WTC11 (cell line): Measurements from ENCODE around the gene FUNDC1. TPM values are rescaled to one million over a fixed set of nuclear protein-coding genes. Genes with fewer than 3 reads are reported as not detected.
A peak's percentile ranks its signal among the peaks of the same experiment; 100 is the strongest.

Experiments
- ATAC-seq: fragments of 200-7000 bp; cut with Tn5 transposase; 2 replicates; pipeline ENCODE4 v1.10.0; 2021; ENCODE audit warnings: mild to moderate bottlenecking, moderate library complexity
- CTCF ChIA-PET: fragments of 300-600 bp; sonication (Branson Sonifier 250); formaldehyde crosslinking; loops from one replicate; lab custom pipeline; 2021; ENCODE audit warnings: antibody characterized with exemption; lab: Charles Lee
- POLR2A ChIA-PET: fragments of 350-600 bp; sonication (Branson Sonifier 250); formaldehyde crosslinking; loops from one replicate; lab custom pipeline; 2021; ENCODE audit warnings: antibody characterized with exemption; lab: Charles Lee
- DNase-seq: peaks from one replicate; pipeline ENCODE4 v3.0.0; 2021; ENCODE audit warnings: low spot score
- H3K27ac Mint-ChIP-seq: 2 replicates; pipeline ENCODE4 v1.8.0; 2021; ENCODE audit warnings: mixed read lengths
- H3K27me3 Mint-ChIP-seq: 2 replicates; pipeline ENCODE4 v1.8.0; 2021; ENCODE audit warnings: low read depth, mild to moderate bottlenecking, moderate library complexity, mixed read lengths
- H3K36me3 Mint-ChIP-seq: 2 replicates; pipeline ENCODE4 v1.8.0; 2021; ENCODE audit warnings: mixed read lengths
- H3K4me1 Mint-ChIP-seq: 2 replicates; pipeline ENCODE4 v1.8.0; 2022; ENCODE audit warnings: mixed read lengths
- H3K4me3 Mint-ChIP-seq: 2 replicates; pipeline ENCODE4 v1.8.0; 2021; ENCODE audit warnings: mild to moderate bottlenecking, moderate library complexity, mixed read lengths
- H3K9me3 Mint-ChIP-seq: 2 replicates; pipeline ENCODE4 v1.8.0; 2021; ENCODE audit warnings: mixed read lengths
- ATF2 ChIP-seq: sonication (generic); formaldehyde crosslinking; IDR thresholded peaks from 2 replicates; pipeline ENCODE4 v1.8.1; 2022; ENCODE audit warnings: low read depth, missing genetic modification reagents, borderline replicate concordance
- CDX4 ChIP-seq: fragments of 250-450 bp; sonication (Bioruptor Pico); IDR thresholded peaks from 2 replicates; pipeline ENCODE4 v1.9.0; 2021; ENCODE audit warnings: moderate library complexity, mild to moderate bottlenecking, inconsistent platforms, borderline replicate concordance
- CREM ChIP-seq: sonication (generic); formaldehyde crosslinking; IDR thresholded peaks from 2 replicates; pipeline ENCODE4 v1.8.1; 2022; ENCODE audit warnings: mild to moderate bottlenecking, missing genetic modification reagents, moderate library complexity
- CTCF ChIP-seq: fragments of 200-600 bp; IDR thresholded peaks from 2 replicates; pipeline ENCODE4 v1.8.0; 2022; ENCODE audit warnings: antibody characterized with exemption
- FOXP1 ChIP-seq: sonication (generic); formaldehyde crosslinking; IDR thresholded peaks from 2 replicates; pipeline ENCODE4 v1.8.0; 2022; ENCODE audit warnings: missing genetic modification reagents, mild to moderate bottlenecking, moderate library complexity, borderline replicate concordance
- GTF2I ChIP-seq: fragments of 250-450 bp; sonication (Bioruptor Pico); conservative IDR thresholded peaks from 2 replicates; pipeline ENCODE4 v1.4.0; 2021; ENCODE audit warnings: mild to moderate bottlenecking
- IRF2 ChIP-seq: sonication (generic); formaldehyde crosslinking; IDR thresholded peaks from 2 replicates; pipeline ENCODE4 v1.8.0; 2022; ENCODE audit warnings: low read depth, missing genetic modification reagents, borderline replicate concordance
- MLX ChIP-seq: sonication (generic); formaldehyde crosslinking; IDR thresholded peaks from 2 replicates; pipeline ENCODE4 v1.8.1; 2023; ENCODE audit warnings: mild to moderate bottlenecking, missing genetic modification reagents, moderate library complexity
- MXD4 ChIP-seq: fragments of 250-450 bp; sonication (Bioruptor Pico); IDR thresholded peaks from 2 replicates; pipeline ENCODE4 v1.8.0; 2021; ENCODE audit warnings: mild to moderate bottlenecking, moderate library complexity, borderline replicate concordance
- MYBL2 ChIP-seq: sonication (generic); formaldehyde crosslinking; IDR thresholded peaks from 2 replicates; pipeline ENCODE4 v1.8.1; 2023; ENCODE audit warnings: mild to moderate bottlenecking, moderate library complexity, missing genetic modification reagents
- NR1H2 ChIP-seq: sonication (generic); formaldehyde crosslinking; IDR thresholded peaks from 2 replicates; pipeline ENCODE4 v1.9.0; 2021; ENCODE audit warnings: mild to moderate bottlenecking, moderate library complexity, missing genetic modification reagents
- NR3C1 ChIP-seq: sonication (generic); formaldehyde crosslinking; conservative IDR thresholded peaks from 2 replicates; pipeline ENCODE4 v1.8.1; 2023; ENCODE audit warnings: low read depth, mild to moderate bottlenecking, missing genetic modification reagents
- PRDM15 ChIP-seq: sonication (generic); formaldehyde crosslinking; IDR thresholded peaks from 2 replicates; pipeline ENCODE4 v1.8.0; 2022; ENCODE audit warnings: missing genetic modification reagents
- PREB ChIP-seq: sonication (generic); formaldehyde crosslinking; IDR thresholded peaks from 2 replicates; pipeline ENCODE4 v1.8.1; 2022; ENCODE audit warnings: mild to moderate bottlenecking, missing genetic modification reagents, moderate library complexity, borderline replicate concordance
- TEAD4 ChIP-seq: sonication (generic); formaldehyde crosslinking; IDR thresholded peaks from 2 replicates; pipeline ENCODE4 v1.8.0; 2022; ENCODE audit warnings: mild to moderate bottlenecking, missing genetic modification reagents
- USF2 ChIP-seq: sonication (generic); formaldehyde crosslinking; IDR thresholded peaks from 2 replicates; pipeline ENCODE4 v1.8.1; 2023; ENCODE audit warnings: mild to moderate bottlenecking, missing genetic modification reagents, moderate library complexity
- ZBTB43 ChIP-seq: sonication (generic); formaldehyde crosslinking; IDR thresholded peaks from 2 replicates; pipeline ENCODE4 v1.8.1; 2023; ENCODE audit warnings: mild to moderate bottlenecking, missing genetic modification reagents
- ZNF396 ChIP-seq: fragments of 250-450 bp; sonication (Bioruptor Pico); IDR thresholded peaks from 2 replicates; pipeline ENCODE4 v1.8.0; 2021; ENCODE audit warnings: mild to moderate bottlenecking, moderate library complexity, borderline replicate concordance
- ZSCAN18 ChIP-seq: fragments of 250-450 bp; sonication (Bioruptor Pico); IDR thresholded peaks from 2 replicates; pipeline ENCODE4 v2.1.2; 2022; ENCODE audit warnings: mild to moderate bottlenecking, moderate library complexity
- total RNA-seq: library from RNA; stranded (reverse); gene quantifications from 3 replicates; pipeline ENCODE4 v1.2.3, GENCODE V29; 2021

The FUNDC1 gene
- total RNA-seq, 1 experiment from 2014 or later: 20.7 TPM

- CTCF ChIA-PET: interaction anchor here (0.9 to 1.3 kb wide), 2 partner anchors 481 to 548 kb away, joined by 3 to 4 read pairs; no protein-coding TSS in a partner anchor
- ATAC-seq: peak; percentile 89
- Mint-ChIP-seq H3K36me3 (no peaks in the 10 kb centered on the region), H3K27me3 (no peaks in the 10 kb centered on the region), H3K4me3 (no peak overlapping the region), H3K27ac (peak overlapping the region; percentile 80; the same call in 1 of the 2 replicates), H3K9me3 (no peaks in the 10 kb centered on the region), H3K4me1 (peaks cover 23% of the 10 kb centered on the region)
- POLR2A ChIA-PET: no interaction called here
- TF ChIP-seq MYBL2 (no peak), CREM (CRISPR knock-in tag) (no peak), MXD4 (CRISPR knock-in tag) (no peak)
- DNase-seq: no peak
Observed at GRCh38 chrX:44506678-44507077, 36.0 kb downstream of the FUNDC1 start.

- DNase-seq: no peak
- no peaks in the 10 kb centered on the region for H3K36me3 Mint-ChIP-seq
- ChIA-PET CTCF (interaction anchor here (0.8 kb wide), 1 partner anchor 39 kb away, joined by 3 read pairs; the partner anchor contains the start of gene FUNDC1), POLR2A (no interaction called here)
- H3K4me1 Mint-ChIP-seq: peaks cover 23% of the 10 kb centered on the region
- H3K27me3 Mint-ChIP-seq: no peaks in the 10 kb centered on the region
- ATAC-seq: no peak
- no peaks in the 10 kb centered on the region for H3K9me3 Mint-ChIP-seq
- H3K4me3 Mint-ChIP-seq: no peak overlapping the region
- no peak overlapping the region for H3K27ac Mint-ChIP-seq
- TF ChIP-seq CTCF (no peak), USF2 (CRISPR knock-in tag) (no peak), PRDM15 (CRISPR knock-in tag) (no peak), ZSCAN18 (CRISPR knock-in tag) (no peak), FOXP1 (CRISPR knock-in tag) (no peak), IRF2 (CRISPR knock-in tag) (no peak), ZNF396 (CRISPR knock-in tag) (no peak), CREM (CRISPR knock-in tag) (no peak), NR1H2 (CRISPR knock-in tag) (no peak), MXD4 (CRISPR knock-in tag) (no peak), GTF2I (CRISPR knock-in tag) (no peak), TEAD4 (CRISPR knock-in tag) (no peak), CDX4 (CRISPR knock-in tag) (no peak), ZBTB43 (CRISPR knock-in tag) (no peak), PREB (CRISPR knock-in tag) (no peak), NR3C1 (no peak), MLX (CRISPR knock-in tag) (no peak), ATF2 (CRISPR knock-in tag) (no peak)
Observed at GRCh38 chrX:44503560-44503959, 39.1 kb downstream of the FUNDC1 start.
